SU-DHL-6 (cell line): ENCODE data around the gene AK1.

Experiments used
- H2AFZ ChIP-seq: fragments of 200-600 bp; sonication (generic); 2 replicates; pipeline ENCODE4 v1.6.1; 2014; ENCODE audit warnings: low read depth, mild to moderate bottlenecking, moderate library complexity, mixed read lengths, antibody characterized with exemption, low read length; ENCODE audit not compliant: severe bottlenecking
- H3F3A ChIP-seq: fragments of 200-600 bp; shearing (Covaris generic); 2 replicates; pipeline ENCODE4 v1.6.0; 2016; ENCODE audit warnings: antibody characterized with exemption, mild to moderate bottlenecking; ENCODE audit not compliant: insufficient read depth
- H3K27ac ChIP-seq: fragments of 200-600 bp; sonication (generic); 2 replicates; pipeline ENCODE4 v1.5.1; 2016; ENCODE audit warnings: low read depth, mild to moderate bottlenecking, low read length, moderate library complexity, mixed read lengths
- H3K27me3 ChIP-seq: fragments of 200-600 bp; sonication (generic), shearing (Covaris generic); 2 replicates; pipeline ENCODE4 v1.6.0; 2014; ENCODE audit warnings: mild to moderate bottlenecking, low read length
- H3K36me3 ChIP-seq: fragments of 200-600 bp; sonication (generic); 2 replicates; pipeline ENCODE4 v1.6.1; 2014; ENCODE audit warnings: mild to moderate bottlenecking, low read length, mixed read lengths
- H3K4me2 ChIP-seq: fragments of 300-600, 200-600 bp; shearing (Covaris generic), sonication (generic); 2 replicates; pipeline ENCODE4 v1.6.0; 2014; ENCODE audit warnings: low read length, low read depth, mild to moderate bottlenecking; ENCODE audit not compliant: poor library complexity, severe bottlenecking
- H3K4me3 ChIP-seq: fragments of 200-600 bp; sonication (generic); 2 replicates; pipeline ENCODE4 v1.5.1; 2014; ENCODE audit warnings: antibody characterized with exemption, low read length, mild to moderate bottlenecking, mixed read lengths; ENCODE audit not compliant: insufficient read depth, poor library complexity, severe bottlenecking
- H3K79me2 ChIP-seq: fragments of 200-600 bp; sonication (generic); 2 replicates; pipeline ENCODE4 v1.6.1; 2014; ENCODE audit warnings: mild to moderate bottlenecking, low read length, moderate library complexity; ENCODE audit not compliant: insufficient read depth
- H3K9ac ChIP-seq: fragments of 200-600 bp; sonication (generic); 2 replicates; pipeline ENCODE4 v1.7.0; 2014; ENCODE audit warnings: mild to moderate bottlenecking, low read length
- H3K9me2 ChIP-seq: fragments of 200-600 bp; sonication (generic); replicated peaks from 2 replicates; pipeline ENCODE4 v1.6.1; 2014; ENCODE audit warnings: low read length; ENCODE audit not compliant: insufficient read depth
- H3K9me3 ChIP-seq: fragments of 200-600 bp; sonication (generic); 2 replicates; pipeline ENCODE4 v1.6.1; 2014; ENCODE audit warnings: low read length, mixed read lengths; ENCODE audit not compliant: insufficient read depth
- H4K20me1 ChIP-seq: fragments of 200-600 bp; sonication (generic); 2 replicates; pipeline ENCODE4 v1.6.1; 2014; ENCODE audit warnings: low read depth, mild to moderate bottlenecking, antibody characterized with exemption, low read length, moderate library complexity, mixed read lengths
- CTCF ChIP-seq: fragments of 200-600 bp; sonication (generic); IDR thresholded peaks from one replicate; pipeline ENCODE4 v1.5.1; 2017; ENCODE audit warnings: antibody characterized with exemption, mild to moderate bottlenecking, low read length, moderate library complexity; ENCODE audit not compliant: insufficient read depth, poor library complexity, severe bottlenecking
- EZH2phosphoT487 ChIP-seq: fragments of 200-600 bp; sonication (generic), shearing (Covaris generic); conservative IDR thresholded peaks from 2 replicates; pipeline ENCODE4 v1.6.1; 2018; ENCODE audit warnings: mild to moderate bottlenecking, antibody characterized with exemption, low read length, moderate library complexity, mixed read lengths

AK1 gene

DNA sequence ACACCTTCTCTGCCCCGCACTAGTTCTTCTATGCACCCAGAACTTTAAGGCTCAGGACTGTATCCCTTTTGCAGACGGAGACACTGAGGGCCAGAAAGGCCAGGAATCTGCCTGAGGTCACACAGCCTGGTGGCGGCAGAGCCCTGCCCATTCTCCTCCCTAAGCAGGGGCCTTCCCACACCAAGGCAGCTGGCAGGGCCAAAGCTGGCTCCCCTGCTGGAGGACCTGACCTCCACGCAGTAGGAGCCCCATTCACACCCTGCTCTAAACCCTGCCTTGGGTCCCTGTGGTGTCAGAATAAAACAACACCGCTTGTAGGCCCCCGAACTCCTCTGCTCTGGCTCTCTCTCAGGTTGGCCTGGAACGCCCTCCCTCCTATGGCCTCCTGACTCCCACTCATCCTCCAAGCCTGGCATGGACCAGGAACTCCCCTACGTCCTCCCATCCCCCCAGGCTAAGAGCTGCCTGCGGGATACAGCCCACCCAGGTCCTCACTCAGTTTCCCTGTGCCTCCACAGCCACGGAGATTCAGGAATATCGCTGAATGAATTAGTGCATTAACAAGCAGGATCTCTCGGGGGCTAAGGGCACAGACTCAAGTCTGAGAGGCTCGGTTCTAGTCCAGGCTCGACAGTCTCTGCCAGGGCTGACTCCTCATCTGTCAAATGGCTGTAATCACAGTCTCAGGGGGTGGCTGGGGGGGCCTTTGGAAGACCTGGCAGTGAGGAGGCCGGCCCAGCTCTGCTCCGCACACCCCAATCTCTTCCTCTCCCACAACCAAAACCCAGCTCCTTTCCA is 19.1 kb upstream of the AK1 start:
- Histone ChIP-seq H3K79me2 (no peaks in the 10 kb centered on the region), H3K9ac (no peak overlapping the region), H3K9me2 (no peaks in the 10 kb centered on the region), H3F3A (0 out of 2 replicates have a peak, but pooled peaks cover 4% of the 10 kb centered on the region), H3K36me3 (no peaks in the 10 kb centered on the region), H3K27me3 (no peaks in the 10 kb centered on the region), H3K4me3 (no peak overlapping the region), H3K27ac (no peak overlapping the region), H2AFZ (no peak overlapping the region), H3K4me2 (no peak overlapping the region), H3K9me3 (peaks cover 10% of the 10 kb centered on the region), H4K20me1 (no peaks in the 10 kb centered on the region)
- TF ChIP-seq EZH2phosphoT487 (no peak), CTCF (no peak)

DNA sequence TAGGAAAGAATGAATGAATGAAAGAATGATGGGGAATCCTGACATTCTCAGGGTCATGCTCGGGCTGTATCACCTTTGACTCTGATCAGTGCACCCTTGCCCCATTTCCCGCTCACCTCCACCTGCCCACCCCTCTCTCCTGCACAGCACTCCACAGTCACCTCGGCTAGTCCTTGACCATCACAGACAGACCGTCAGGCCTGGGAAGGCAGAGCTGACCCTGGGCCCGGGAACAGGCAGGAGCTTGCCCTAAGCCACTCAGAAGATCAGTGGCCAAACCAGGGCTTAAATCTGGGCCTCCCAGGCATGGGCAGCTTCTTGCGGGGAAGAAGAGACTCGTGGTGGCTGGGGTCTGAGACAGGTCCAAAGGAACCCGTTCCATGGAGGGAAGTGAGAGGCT is 18.3 kb upstream of the AK1 start:
- Histone ChIP-seq H3K9ac (no peak overlapping the region), H3K4me2 (no peak overlapping the region), H3K27ac (no peak overlapping the region), H4K20me1 (no peaks in the 10 kb centered on the region), H3K36me3 (no peaks in the 10 kb centered on the region), H3K79me2 (no peaks in the 10 kb centered on the region), H3K9me2 (no peaks in the 10 kb centered on the region), H3K27me3 (no peaks in the 10 kb centered on the region), H3K9me3 (peaks cover 10% of the 10 kb centered on the region), H3F3A (0 out of 2 replicates have a peak, but pooled peaks cover 4% of the 10 kb centered on the region), H2AFZ (no peak overlapping the region), H3K4me3 (no peak overlapping the region)
- no peak for TF ChIP-seq EZH2phosphoT487
- no peak for TF ChIP-seq CTCF

- Histone ChIP-seq H3K4me2 (no peak overlapping the region), H3K9me2 (no peaks in the 10 kb centered on the region), H4K20me1 (no peaks in the 10 kb centered on the region), H3K36me3 (no peaks in the 10 kb centered on the region), H3K79me2 (no peaks in the 10 kb centered on the region), H3F3A (0 out of 2 replicates have a peak, but pooled peaks cover under 1% of the 10 kb centered on the region), H3K9ac (no peak overlapping the region), H3K4me3 (no peak overlapping the region), H3K9me3 (peaks cover 10% of the 10 kb centered on the region), H3K27ac (no peak overlapping the region), H3K27me3 (no peaks in the 10 kb centered on the region), H2AFZ (no peak overlapping the region)
- TF ChIP-seq EZH2phosphoT487 (no peak), CTCF (no peak)
Observed at GRCh38 chr9:127893392-127893791, 15.9 kb upstream of the AK1 start.
